ENCODE results near the gene CRPPA.

GRCh38 chr7:16433568-16434122, 12.3 kb upstream of the CRPPA start:
- TF ChIP-seq, protein P1, sequence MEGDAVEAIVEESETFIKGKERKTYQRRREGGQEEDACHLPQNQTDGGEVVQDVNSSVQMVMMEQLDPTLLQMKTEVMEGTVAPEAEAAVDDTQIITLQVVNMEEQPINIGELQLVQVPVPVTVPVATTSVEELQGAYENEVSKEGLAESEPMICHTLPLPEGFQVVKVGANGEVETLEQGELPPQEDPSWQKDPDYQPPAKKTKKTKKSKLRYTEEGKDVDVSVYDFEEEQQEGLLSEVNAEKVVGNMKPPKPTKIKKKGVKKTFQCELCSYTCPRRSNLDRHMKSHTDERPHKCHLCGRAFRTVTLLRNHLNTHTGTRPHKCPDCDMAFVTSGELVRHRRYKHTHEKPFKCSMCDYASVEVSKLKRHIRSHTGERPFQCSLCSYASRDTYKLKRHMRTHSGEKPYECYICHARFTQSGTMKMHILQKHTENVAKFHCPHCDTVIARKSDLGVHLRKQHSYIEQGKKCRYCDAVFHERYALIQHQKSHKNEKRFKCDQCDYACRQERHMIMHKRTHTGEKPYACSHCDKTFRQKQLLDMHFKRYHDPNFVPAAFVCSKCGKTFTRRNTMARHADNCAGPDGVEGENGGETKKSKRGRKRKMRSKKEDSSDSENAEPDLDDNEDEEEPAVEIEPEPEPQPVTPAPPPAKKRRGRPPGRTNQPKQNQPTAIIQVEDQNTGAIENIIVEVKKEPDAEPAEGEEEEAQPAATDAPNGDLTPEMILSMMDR (IDR thresholded peaks at IDR 0.05; ENCODE audit: poor library complexity) = no peak
- TF ChIP-seq EZH2 (IDR thresholded peaks at IDR 0.05; ENCODE audit: borderline replicate concordance) = no peak
- no peak for TF ChIP-seq EZH2phosphoT487 (IDR thresholded peaks at IDR 0.05; ENCODE audit: low read depth, severe bottlenecking, unreplicated experiment)
